ENCODE measurements around the gene SLIT1.

Gene SLIT1

DNA sequence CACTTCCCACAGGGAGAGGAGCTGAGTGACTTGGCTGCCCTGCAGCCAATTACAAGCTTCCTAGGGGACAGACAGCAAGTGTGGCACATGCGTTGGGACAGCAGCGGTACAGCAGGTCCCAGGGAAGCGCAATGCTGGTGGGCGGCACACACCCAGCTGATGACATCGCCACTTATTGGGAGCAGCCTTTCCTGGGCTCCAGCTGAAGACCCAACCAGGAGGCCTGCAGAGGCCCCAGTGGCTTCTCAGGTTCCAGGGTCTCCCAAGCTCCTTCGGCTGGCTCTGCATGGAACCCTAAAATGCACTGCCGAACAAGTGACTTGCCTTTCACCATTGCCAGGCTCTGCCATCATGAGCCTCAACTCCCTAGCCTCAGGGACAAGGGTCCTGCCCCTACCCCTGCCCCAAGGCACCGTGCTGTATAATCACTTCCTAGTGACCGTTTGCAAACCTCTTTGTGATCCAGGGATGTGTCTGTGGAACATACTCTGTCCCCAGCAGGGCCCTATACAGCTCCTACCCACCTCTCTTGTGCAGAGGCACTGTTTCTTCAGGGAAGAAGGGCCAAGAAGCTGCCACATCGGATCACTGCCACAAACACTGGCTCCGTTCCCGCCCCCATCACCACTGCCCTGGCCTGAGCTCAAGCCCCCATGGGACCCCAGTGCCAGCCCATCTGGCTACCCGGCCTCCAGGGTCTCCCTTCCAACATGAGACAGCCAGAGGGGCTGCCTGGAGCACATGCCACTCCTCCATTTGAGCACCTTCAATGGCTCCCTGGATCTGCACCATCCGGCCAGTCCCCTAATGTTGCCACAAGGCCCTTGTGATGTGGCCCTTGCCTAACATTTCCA is 19.3 kb upstream of the SLIT1 start:
- Histone ChIP-seq H3K27me3 (peaks cover 9% of the 10 kb centered on the region; the same call in 1 of the 2 replicates), H3K4me1 (peaks cover 28% of the 10 kb centered on the region), H3K27ac (no peak overlapping the region), H3K4me2 (no peak overlapping the region), H4K20me1 (peaks cover 20% of the 10 kb centered on the region; the same call in 1 of the 2 replicates), H3K9ac (no peak overlapping the region), H3K36me3 (no peaks in the 10 kb centered on the region), H3K9me3 (peaks cover 9% of the 10 kb centered on the region), H3K4me3 (no peak overlapping the region)
- TF ChIP-seq Cebpa-rat (IDR thresholded peaks at IDR 0.05): no peak

DNA sequence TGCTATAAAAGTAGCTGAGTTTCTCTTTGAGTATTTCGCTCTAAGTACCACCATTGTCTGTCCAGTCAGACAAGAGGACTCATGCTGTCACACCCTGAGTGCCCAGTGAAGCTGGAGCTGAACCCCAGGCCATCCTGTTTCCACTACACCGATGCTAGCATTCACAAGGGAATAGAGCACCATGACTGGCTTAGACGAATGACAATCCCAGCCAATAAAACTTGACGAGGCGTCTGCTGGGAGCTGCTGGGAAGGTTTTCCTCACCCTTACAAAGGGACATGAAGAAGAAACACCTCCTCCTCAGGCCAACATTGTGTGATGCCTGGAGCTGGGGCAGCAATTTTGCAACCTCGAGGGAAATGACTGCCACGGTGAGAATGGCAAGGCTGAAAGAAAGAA is 17.5 kb upstream of the SLIT1 start:
- TF ChIP-seq Cebpa-rat (IDR thresholded peaks at IDR 0.05): no peak
- Histone ChIP-seq H3K4me1 (peaks cover 46% of the 10 kb centered on the region), H3K27ac (no peak overlapping the region), H3K9me3 (peaks cover 9% of the 10 kb centered on the region), H3K9ac (no peak overlapping the region), H3K27me3 (peaks cover 23% of the 10 kb centered on the region), H3K4me3 (no peak overlapping the region), H4K20me1 (peaks cover 21% of the 10 kb centered on the region; the same call in 1 of the 2 replicates), H3K36me3 (no peaks in the 10 kb centered on the region), H3K4me2 (no peak overlapping the region)

DNA sequence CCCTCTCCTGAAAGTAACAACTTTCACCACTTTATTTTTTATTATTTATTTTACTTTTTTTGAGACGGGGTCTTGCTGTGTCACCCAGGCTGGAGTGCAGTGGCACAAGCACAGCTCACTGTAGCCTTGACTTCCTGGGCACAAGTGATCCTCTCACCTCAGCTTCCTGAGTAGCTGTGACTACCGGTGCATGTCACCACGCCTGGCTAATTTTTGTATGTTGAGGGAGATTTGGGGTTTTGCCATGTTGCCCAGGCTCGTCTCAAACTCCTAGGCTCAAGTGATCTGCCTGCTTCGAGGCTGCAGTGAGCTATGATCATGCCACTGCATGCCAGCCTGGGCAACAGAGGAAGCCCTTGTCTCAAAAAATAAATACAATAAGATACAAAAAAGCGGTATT is 14.9 kb upstream of the SLIT1 start:
- peaks cover 67% of the 10 kb centered on the region for H3K4me1 ChIP-seq
- H3K36me3 ChIP-seq: no peaks in the 10 kb centered on the region
- no peak overlapping the region for H3K27ac ChIP-seq
- H3K27me3 ChIP-seq: peaks cover 23% of the 10 kb centered on the region
- TF ChIP-seq Cebpa-rat (IDR thresholded peaks at IDR 0.05): no peak
- H3K4me2 ChIP-seq: peak overlapping the region; percentile 85
- peaks cover 28% of the 10 kb centered on the region; the same call in 1 of the 2 replicates for H4K20me1 ChIP-seq
- H3K9ac ChIP-seq: no peak overlapping the region
- peaks cover 9% of the 10 kb centered on the region for H3K9me3 ChIP-seq
- H3K4me3 ChIP-seq: no peak overlapping the region; the same call in 1 of the 2 replicates

DNA sequence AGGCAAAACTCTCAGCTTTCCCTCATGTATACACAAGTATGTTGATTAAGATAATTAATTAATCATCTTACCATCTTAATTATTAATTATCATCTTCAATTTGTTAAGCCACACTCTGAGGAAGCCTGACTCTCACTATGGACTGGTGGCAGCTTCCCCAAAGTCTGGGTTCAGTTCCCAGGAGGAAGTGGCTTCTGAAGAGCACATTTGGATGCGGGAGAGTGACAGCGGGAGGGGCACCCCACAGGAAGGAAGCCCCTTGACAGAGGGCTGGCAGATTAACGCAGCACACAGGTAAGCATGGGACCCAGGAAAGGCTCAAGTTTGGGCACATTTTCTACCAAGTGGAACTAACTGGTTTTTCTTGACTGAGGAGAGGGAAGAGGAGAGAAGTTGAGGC is 13.4 kb upstream of the SLIT1 start:
- Histone ChIP-seq H3K4me2 (peak overlapping the region; percentile 85), H3K4me3 (no peak overlapping the region; the same call in 1 of the 2 replicates), H3K9me3 (peaks cover 9% of the 10 kb centered on the region), H3K4me1 (peaks cover 73% of the 10 kb centered on the region), H3K27ac (no peak overlapping the region), H3K27me3 (peaks cover 23% of the 10 kb centered on the region), H3K36me3 (no peaks in the 10 kb centered on the region), H4K20me1 (peaks cover 31% of the 10 kb centered on the region; the same call in 1 of the 2 replicates), H3K9ac (no peak overlapping the region)
- no peak for TF ChIP-seq Cebpa-rat (IDR thresholded peaks at IDR 0.05)

DNA sequence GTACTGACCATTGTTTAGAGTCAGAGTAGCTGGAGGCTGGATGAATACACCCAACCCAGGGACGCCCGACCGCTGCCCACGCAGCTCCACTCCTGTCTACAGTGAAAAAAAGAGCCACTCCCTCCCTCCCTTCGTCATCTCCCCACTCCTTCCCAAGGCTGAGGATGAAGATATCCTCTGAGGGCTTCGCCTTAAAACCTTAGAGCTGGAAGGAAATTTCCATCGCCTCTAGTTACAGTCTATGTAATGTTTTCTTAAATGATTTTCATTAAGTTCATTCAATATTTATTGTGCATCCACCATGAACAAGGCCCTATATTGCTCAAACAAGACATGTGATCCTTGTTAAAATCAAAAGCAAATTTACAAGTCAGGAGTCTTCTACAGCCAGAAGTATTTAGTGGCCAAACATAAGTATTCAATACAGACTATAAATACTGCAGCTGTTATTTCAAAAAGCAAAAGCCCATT is 11.3 kb upstream of the SLIT1 start:
- Histone ChIP-seq H3K4me2 (peak overlapping the region; percentile 91), H3K36me3 (no peaks in the 10 kb centered on the region), H3K4me3 (no peak overlapping the region; the same call in 1 of the 2 replicates), H3K27me3 (peaks cover 15% of the 10 kb centered on the region), H3K27ac (no peak overlapping the region), H3K9ac (no peak overlapping the region), H3K9me3 (no peaks in the 10 kb centered on the region), H3K4me1 (peaks cover 67% of the 10 kb centered on the region), H4K20me1 (peaks cover 31% of the 10 kb centered on the region; the same call in 1 of the 2 replicates)
- no peak for TF ChIP-seq Cebpa-rat (IDR thresholded peaks at IDR 0.05)

DNA sequence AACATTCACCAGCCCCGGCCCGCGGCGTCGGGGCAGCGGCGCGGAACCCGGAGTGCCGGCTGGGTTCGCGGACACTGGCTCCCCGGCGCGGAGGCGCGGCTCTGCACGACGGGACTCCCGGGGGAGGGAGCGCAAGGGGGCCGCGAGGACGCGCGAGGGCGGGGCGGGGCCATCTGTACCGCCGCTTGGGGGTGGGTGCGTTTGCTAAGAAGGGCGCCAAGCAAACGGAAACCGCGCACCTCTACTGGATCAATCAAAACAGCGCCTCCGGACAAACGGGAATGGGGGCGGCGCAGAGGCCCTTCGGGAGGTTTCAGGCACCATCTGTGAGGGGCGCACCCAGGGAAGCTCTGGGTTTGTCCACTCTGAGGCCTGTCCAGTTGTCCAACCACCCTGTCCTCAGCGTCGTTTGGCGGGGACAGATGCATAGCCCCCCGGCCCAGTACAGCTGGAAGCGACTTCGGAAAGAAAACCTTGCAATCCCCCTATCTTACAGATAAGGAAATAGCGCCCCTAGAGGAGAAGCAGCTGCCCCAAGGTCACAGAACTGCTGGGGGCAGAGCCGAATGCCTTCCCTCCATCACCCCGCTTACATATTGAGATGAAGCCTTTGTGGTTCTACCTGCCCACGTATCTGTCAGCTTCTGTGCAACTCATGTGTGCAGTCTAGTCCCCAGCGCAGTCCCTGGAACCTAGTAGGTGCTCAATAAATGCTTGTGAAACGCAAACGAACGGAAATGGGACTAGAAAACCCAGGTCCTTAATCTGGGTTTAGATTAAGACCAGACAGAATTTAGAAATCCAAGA is 10.7 kb upstream of the SLIT1 start:
- Histone ChIP-seq H3K27ac (no peak overlapping the region; the same call in 1 of the 2 replicates), H3K9ac (0 out of 2 replicates have a peak overlapping the region, but pooled peaks have one; percentile 38), H3K4me3 (peak overlapping the region; percentile 59)

DNA sequence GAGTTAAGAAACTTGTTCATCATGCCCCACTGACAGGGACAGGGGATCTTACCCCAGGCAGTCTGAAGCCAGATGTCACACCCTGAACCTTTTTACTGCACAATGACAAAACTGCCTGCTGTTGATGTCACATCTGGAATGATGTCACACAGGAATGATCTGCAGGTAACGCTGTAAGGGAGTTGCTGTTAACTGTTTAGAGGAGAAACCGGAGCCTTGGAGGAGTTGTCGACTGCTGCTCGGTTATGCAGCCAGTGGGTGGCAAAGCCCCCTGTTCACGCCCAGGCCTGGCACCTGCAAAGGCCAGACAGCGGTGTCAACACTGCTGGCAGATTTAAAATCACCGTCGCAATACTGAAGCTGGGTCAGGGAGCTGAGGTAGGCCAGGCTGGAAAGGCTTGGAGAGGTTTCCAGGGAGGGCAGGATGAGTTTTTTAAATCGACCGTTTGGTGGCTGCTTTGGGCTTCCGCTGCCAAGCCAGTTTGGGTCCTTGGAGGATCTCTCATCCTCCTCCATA is 10.0 kb upstream of the SLIT1 start:
- Histone ChIP-seq H4K20me1 (peaks cover 20% of the 10 kb centered on the region; the same call in 1 of the 2 replicates), H3K4me2 (peak overlapping the region; percentile 91), H3K9me3 (no peaks in the 10 kb centered on the region), H3K4me3 (peak overlapping the region; percentile 59), H3K4me1 (peaks cover 59% of the 10 kb centered on the region), H3K9ac (0 out of 2 replicates have a peak overlapping the region, but pooled peaks have one; percentile 38), H3K27me3 (peaks cover 15% of the 10 kb centered on the region), H3K36me3 (no peaks in the 10 kb centered on the region), H3K27ac (no peak overlapping the region; the same call in 1 of the 2 replicates)
- no peak for TF ChIP-seq Cebpa-rat (IDR thresholded peaks at IDR 0.05)

More for the DNA sequence above, 10.7 kb upstream of the SLIT1 start:
- Histone ChIP-seq H3K9me3 (no peaks in the 10 kb centered on the region), H3K36me3 (no peaks in the 10 kb centered on the region), H3K27me3 (peaks cover 15% of the 10 kb centered on the region), H3K4me2 (peak overlapping the region; percentile 91), H3K4me1 (peaks cover 65% of the 10 kb centered on the region), H4K20me1 (peaks cover 26% of the 10 kb centered on the region; the same call in 1 of the 2 replicates)
- no peak for TF ChIP-seq Cebpa-rat (IDR thresholded peaks at IDR 0.05)

DNA sequence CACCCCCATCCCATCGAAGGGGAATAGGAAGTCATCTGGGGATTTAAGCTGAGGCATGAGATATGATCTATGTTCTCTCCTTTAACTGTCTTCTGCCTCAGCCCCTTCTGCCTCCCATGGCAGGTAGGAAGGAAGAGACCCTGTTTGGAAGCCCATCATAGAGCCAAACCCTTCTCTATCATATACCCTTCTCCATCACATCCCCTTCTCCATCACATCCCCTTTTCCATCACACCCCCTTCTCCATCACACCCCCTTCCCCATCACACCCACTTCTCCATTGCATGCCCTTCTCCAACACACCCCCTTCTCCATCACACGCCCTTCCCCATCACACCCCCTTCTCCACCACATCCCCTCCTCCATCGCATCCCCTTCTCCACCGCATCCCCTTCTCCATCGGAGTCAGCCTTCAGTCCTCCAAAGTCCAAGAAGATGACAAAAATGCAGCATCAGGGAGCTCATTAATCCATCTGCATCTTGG is 7.2 kb upstream of the SLIT1 start:
- Histone ChIP-seq H3K4me1 (peaks cover 44% of the 10 kb centered on the region), H3K9me3 (no peaks in the 10 kb centered on the region), H3K4me3 (no peak overlapping the region), H4K20me1 (peaks cover 16% of the 10 kb centered on the region), H3K4me2 (no peak overlapping the region), H3K27me3 (peaks cover 3% of the 10 kb centered on the region), H3K36me3 (no peaks in the 10 kb centered on the region), H3K27ac (no peak overlapping the region), H3K9ac (no peak overlapping the region)
- no peak for TF ChIP-seq Cebpa-rat (IDR thresholded peaks at IDR 0.05)

DNA sequence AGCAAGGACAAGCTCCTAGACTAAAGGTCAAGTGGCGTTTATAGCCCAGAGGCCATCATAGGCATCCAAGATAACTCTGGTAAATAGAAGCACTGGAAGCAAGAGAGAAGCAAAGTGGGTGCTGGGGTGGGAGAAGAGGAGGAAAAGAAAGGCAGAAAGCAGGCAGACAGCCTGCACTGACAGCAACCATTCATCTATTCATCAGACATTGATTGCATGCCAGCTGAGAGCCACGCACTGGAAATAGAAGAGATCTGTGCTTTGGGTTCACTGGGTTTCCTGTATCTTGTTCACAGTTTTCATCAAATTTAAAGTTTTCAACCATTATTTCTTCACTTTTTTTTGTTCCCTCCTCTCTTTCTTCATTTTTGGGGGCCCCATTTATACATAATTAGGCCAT is 4.7 kb upstream of the SLIT1 start:
- H3K36me3 ChIP-seq: no peaks in the 10 kb centered on the region
- H4K20me1 ChIP-seq: peaks cover 29% of the 10 kb centered on the region
- H3K4me1 ChIP-seq: peaks cover 35% of the 10 kb centered on the region
- peaks cover 28% of the 10 kb centered on the region for H3K27me3 ChIP-seq
- no peaks in the 10 kb centered on the region for H3K9me3 ChIP-seq
- no peak overlapping the region for H3K4me3 ChIP-seq
- TF ChIP-seq Cebpa-rat (IDR thresholded peaks at IDR 0.05): no peak
- no peak overlapping the region for H3K27ac ChIP-seq
- no peak overlapping the region for H3K9ac ChIP-seq
- no peak overlapping the region for H3K4me2 ChIP-seq
